Measurements from ENCODE around the gene ANO8.
A peak's percentile ranks its signal among the peaks of the same experiment; 100 is the strongest.

Gene ANO8

GRCh38 chr19:17327654-17328516 lies 6.8 kb downstream of the ANO8 start:
- DNase-seq (ENCODE audit: low spot score) = peak; percentile 80

- DNase-seq (ENCODE audit: low spot score) = no peak
These were observed 7.5 kb downstream of the ANO8 start for GRCh38 chr19:17327068-17327653.

DNA sequence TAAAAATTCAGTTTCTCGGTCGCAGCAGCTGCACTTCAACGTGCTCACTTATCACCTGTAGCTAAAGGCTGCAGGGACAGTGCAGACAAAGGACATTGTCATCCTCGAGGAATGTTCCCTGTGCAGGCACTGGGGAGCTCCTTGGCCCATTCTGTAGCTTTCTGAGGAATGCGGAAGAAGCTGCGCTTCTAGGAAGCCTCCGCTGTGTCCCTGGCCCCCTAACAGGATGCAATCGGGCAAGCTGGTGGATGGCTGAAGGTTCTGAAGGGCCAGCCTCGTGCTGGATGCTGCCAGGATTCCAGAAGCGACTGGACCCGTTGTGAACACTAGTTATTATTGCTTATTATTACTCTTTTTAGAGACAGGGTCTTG lies 8.1 kb downstream of the ANO8 start:
- no peak for DNase-seq (ENCODE audit: low spot score)

DNA sequence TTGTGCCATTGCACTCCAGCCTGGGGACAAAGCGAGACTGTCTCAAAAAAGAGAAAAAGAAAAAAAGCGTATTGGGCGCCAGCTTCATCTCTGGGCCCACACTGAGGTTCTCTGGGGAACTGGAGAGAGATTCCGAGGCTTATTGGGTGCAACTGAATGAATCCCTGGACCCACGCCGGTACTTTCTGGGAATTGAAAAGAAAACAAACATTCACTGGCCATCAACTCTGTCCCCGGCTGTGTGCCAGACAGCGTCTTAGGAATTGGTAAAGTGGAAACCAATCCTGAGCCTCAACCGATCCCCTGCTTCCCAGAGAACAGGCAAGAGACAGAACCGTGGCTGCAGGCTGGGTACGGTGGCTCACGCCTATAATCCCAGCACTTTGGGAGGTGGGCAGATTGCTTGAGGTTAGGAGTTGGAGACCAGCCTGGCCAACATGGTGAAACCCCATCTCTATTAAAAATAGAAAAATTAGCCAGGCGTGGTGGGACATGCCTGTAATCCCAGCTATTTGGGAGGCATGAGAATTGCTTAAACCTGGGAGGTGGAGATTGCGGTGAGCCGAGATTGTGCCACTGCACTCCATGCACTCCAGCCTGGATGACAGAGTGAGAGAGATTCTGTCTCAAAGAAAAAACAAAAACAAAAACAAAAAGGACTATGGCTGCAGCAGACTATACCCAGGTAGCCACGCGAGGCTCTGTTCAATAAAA lies 8.6 kb downstream of the ANO8 start:
- DNase-seq (ENCODE audit: low spot score) = no peak

- DNase-seq (ENCODE audit: low spot score) = no peak
These were observed 9.5 kb downstream of the ANO8 start for GRCh38 chr19:17325133-17325532.

GRCh38 chr19:17324357-17325114 lies 10.1 kb downstream of the ANO8 start:
- DNase-seq (ENCODE audit: low spot score) = no peak

DNA sequence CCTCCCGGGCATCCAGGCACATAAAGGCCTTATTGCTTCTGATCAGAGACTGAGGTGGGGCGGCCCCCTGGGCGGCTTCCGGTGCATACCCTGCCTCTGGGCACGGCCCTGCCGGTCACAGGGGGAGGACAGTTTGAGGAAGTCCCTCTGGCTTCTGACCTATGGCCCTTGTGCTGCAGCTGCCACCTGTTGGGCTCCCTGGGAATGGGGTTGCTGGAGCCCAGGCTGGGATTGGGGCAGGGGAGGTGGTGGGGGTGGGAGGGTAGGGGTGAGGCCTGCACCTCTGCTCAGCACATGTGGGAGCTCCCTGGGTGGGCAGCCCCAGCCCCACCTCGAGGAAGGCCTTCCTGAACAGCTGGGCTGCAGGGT lies 10.7 kb downstream of the ANO8 start:
- no peak for DNase-seq (ENCODE audit: low spot score)

GRCh38 chr19:17323300-17323963 lies 11.2 kb downstream of the ANO8 start:
- no peak for DNase-seq (ENCODE audit: low spot score)

- no peak for DNase-seq (ENCODE audit: low spot score)
These were observed 11.8 kb downstream of the ANO8 start for GRCh38 chr19:17322854-17323253.

- DNase-seq (ENCODE audit: low spot score) = no peak
These were observed 12.8 kb downstream of the ANO8 start for GRCh38 chr19:17321655-17322489.

DNA sequence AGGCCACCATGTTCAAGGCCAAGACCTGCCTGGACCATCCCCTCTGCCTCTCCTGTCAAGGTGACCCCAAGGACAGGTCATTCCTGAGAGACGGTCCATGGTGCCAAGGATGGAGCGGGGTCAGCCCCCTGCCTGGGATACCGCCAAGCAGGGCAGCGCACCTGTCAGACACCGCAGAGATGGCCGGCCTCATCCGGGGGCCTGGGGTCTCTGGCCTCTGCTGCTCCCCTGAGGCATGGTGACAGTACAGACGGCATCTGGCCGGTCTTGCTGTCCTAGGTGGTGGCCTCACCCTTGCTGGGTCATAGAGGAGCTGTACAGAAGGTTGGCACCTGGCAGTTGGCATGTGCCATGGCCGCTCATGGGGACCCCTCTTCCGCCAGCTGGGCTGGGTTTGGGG lies 14.2 kb downstream of the ANO8 start:
- DNase-seq (ENCODE audit: low spot score) = no peak

GRCh38 chr19:17319473-17320238 lies 15.0 kb downstream of the ANO8 start:
- DNase-seq (ENCODE audit: low spot score) = no peak

- DNase-seq (ENCODE audit: low spot score) = no peak
These were observed 15.7 kb downstream of the ANO8 start for GRCh38 chr19:17318966-17319365.

DNA sequence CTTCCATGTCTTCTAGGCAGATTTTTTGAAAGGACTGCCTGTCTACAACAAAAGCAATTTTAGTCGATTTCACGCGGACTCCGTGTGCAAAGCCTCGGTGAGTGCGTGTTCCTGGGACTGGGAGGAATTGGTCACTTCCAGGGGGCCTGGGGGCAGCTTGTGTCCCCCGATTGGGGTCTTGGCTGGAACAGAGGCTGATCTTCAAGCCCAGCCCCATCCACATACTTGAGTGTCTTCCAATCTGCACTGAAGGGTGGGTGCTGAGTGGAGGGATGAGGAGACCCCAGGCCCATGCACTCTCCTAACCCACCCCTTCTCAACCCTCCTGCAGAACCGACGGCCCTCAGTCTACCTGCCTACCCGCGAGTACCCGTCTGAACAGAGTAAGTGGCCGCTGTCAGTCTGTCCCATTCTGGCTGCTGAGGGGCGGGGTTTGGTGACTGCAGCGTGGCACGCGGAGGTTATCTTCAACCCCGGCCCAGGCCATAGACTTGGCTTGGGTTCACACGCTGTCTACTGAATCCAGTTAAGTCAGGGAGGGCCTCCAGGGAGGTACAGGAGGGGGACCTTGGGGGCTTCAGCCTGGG lies 20.6 kb downstream of the ANO8 start:
- no peak for DNase-seq (ENCODE audit: low spot score)

DNA sequence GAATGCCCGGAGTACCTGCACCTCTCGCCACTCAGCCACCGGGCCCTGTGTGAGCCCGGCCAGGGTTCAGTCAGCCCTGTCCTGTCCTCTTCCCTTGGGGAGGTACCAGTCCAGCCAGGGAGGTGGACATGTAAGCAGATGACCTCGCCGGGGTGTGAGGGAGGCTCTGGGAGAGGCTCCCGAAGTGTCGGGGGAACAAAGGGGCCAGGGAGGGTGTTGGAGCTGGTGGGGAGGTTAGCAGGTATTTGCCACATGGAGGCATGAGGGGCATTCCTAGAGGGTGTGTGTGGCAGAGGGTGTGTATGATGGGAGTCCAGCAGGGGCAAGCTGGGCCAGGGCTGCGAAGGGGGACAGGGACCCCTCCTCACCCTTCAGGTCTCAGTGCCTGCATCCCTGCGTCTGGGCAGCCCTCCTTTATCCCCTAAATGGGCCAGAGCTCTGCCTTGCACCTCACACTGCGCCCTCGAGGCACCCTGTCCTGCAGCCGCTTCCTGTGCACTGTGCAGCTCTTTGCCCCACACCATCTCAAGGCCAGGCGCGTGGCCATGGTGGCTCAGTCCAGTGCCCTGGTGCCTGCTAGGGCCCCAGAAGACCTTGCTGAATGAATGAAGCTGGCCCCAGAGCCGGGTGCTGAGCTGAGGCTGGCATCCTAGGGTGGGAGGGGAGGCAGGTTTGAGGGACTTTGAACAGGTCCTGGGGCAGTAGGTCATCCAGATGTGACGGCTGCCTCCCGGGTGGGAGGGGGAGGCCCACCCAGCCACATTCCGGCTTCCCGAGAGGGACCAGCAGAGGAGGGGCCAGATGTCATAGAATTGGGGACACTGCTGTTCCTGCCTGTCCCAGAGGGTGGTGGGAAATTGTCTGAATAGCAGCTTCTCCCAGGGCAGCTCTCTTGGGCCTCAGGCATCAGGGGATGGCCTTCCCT lies 22.2 kb downstream of the ANO8 start:
- DNase-seq (ENCODE audit: low spot score) = no peak

DNA sequence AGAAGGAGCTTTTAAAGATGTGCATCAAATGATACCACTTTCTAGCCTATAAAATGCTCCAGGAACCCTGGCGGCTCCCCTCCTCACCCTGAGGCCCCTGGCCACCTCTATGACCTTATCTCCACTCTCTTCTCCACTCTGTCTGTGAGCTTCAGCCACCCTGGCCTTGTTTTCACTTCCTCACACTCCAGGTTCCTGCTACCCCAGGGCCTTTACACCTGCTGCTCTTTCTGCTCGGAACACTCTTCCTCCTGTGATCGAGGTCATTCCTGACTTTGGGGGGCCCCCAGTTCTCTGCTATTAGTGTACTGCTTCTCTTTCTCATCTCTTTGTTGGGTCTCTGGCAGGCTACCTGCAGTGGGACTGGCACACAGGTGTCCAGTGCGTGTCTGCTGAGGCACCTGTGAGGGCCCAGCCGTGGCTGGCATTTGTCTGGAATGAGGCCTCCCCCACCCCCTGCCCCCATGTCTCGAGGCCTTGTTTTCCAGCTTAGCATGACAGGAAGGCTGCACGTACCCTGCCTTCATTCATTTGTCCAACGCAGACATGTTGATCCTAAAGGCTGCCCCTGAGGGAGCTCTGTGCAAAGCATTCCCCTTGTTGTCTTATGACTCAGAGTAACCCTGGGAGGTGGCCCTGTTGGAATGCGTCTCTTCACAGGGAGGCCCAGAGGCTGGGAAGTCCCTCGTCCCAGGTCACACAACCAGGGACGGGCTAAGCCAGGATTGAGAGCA lies 23.0 kb downstream of the ANO8 start:
- DNase-seq (ENCODE audit: low spot score) = no peak

DNA sequence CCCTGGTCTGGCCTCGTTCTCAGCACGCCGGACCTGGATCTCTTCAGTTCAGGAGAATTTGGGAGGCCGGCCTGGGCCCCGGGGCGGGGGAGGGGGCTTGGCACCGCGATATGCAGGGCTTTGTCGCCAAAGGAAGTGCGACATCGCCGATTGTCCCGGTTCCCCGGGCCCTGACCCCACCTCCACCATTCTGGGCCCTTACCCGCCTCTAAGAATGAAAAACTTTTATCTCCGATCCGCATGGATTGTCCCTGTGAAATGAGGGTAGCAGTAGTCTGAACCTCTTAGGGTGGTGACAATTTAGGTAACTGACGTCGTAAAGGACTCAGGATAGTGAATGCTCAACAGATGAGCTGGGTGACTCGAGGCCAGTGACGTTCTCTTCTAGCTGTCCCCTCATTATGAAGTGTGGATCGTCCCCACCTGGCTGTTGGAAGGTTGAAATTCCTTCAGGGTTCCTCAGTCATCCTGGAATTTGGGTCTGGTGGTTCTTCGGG lies 24.6 kb downstream of the ANO8 start:
- no peak for DNase-seq (ENCODE audit: low spot score)

All from left forelimb (tissue), 1 donor.